Globus pallidus (tissue), 1 donor: ENCODE results near the gene MRPL10.

Experiments
- DNase-seq: peaks from one replicate; pipeline ENCODE4 v3.0.0-alpha.2; 2015; ENCODE audit warnings: low spot score

MRPL10 gene

GRCh38 chr17:47812146-47812920 is 19.0 kb downstream of the MRPL10 start:
- DNase-seq = no peak

- DNase-seq = no peak
Observed at GRCh38 chr17:47811709-47812108, 19.6 kb downstream of the MRPL10 start.

- no peak for DNase-seq
Observed at GRCh38 chr17:47810901-47811635, 20.3 kb downstream of the MRPL10 start.

GRCh38 chr17:47810200-47810821 is 21.0 kb downstream of the MRPL10 start:
- no peak for DNase-seq

- no peak for DNase-seq
Observed at GRCh38 chr17:47808830-47809480, 22.4 kb downstream of the MRPL10 start.

GRCh38 chr17:47808036-47808829 is 23.1 kb downstream of the MRPL10 start:
- DNase-seq = no peak

GRCh38 chr17:47807421-47807820 is 23.9 kb downstream of the MRPL10 start:
- DNase-seq = no peak

GRCh38 chr17:47806913-47807255 is 24.5 kb downstream of the MRPL10 start:
- no peak for DNase-seq

GRCh38 chr17:47806026-47806912 is 25.1 kb downstream of the MRPL10 start:
- DNase-seq = no peak

- DNase-seq = no peak
Observed at GRCh38 chr17:47804461-47804860, 26.9 kb downstream of the MRPL10 start.

- no peak for DNase-seq
Observed at GRCh38 chr17:47803751-47804150, 27.6 kb downstream of the MRPL10 start.

- DNase-seq = no peak
Observed at GRCh38 chr17:47803201-47803600, 28.1 kb downstream of the MRPL10 start.

GRCh38 chr17:47802341-47803022 is 28.9 kb downstream of the MRPL10 start:
- no peak for DNase-seq

GRCh38 chr17:47801906-47802305 is 29.4 kb downstream of the MRPL10 start:
- no peak for DNase-seq

GRCh38 chr17:47801176-47801765 is 30.1 kb downstream of the MRPL10 start:
- no peak for DNase-seq

- no peak for DNase-seq
Observed at GRCh38 chr17:47800686-47801085, 30.7 kb downstream of the MRPL10 start.

- no peak for DNase-seq
Observed at GRCh38 chr17:47797797-47798196, 33.5 kb downstream of the MRPL10 start.

GRCh38 chr17:47792979-47793378 is 38.4 kb downstream of the MRPL10 start:
- DNase-seq = no peak

GRCh38 chr17:47792457-47792856 is 38.9 kb downstream of the MRPL10 start:
- no peak for DNase-seq

GRCh38 chr17:47791025-47791424 is 40.3 kb downstream of the MRPL10 start:
- no peak for DNase-seq
